ENCODE results near the gene TFCP2L1. TPM values are rescaled to one million over a fixed set of nuclear protein-coding genes. Genes with fewer than 3 reads are reported as not detected.
"Not testable (repeated sequence)": the region's sequence is repeated elsewhere in the genome, so short reads cannot be mapped to it uniquely, and the experiment has no call there.

The TFCP2L1 gene
- total and polyA plus RNA-seq, 12 donors = 0.02 to 0.60 (median 0.14) TPM; not detected in 1

DNA sequence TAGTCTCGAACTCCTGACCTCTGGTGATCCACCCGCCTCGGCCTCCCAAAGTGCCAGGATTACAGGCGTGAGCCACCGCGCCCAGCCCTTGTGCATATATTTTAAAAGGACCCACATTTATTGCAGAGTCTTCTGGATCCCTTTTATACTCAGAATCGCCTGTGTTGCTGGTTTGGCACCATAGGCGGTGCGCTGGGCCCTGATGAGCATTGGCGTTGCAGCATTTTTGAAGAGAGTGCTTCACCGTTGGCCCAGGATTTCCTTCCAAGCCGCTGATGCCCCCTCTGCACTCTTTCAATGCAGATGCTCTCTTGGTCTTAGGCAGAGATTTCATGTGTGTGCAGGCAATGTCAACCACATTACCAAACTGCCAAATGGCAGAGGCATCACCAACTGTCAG is 13.5 kb upstream of the TFCP2L1 start:
- H3K36me3 ChIP-seq = no peaks in the 10 kb centered on the region
- DNase-seq (no peak), ATAC-seq (no peak)
- intact Hi-C loops (cut with DNase I) = loop anchor here in 1 of 10 donors (5.0 kb wide), 1 partner anchor 196 kb away; no protein-coding TSS in a partner anchor
- H3K4me1 ChIP-seq = peaks cover 0 to under 1% (median 0%) of the 10 kb centered on the region in 9 donors
- TF ChIP-seq, protein P1, sequence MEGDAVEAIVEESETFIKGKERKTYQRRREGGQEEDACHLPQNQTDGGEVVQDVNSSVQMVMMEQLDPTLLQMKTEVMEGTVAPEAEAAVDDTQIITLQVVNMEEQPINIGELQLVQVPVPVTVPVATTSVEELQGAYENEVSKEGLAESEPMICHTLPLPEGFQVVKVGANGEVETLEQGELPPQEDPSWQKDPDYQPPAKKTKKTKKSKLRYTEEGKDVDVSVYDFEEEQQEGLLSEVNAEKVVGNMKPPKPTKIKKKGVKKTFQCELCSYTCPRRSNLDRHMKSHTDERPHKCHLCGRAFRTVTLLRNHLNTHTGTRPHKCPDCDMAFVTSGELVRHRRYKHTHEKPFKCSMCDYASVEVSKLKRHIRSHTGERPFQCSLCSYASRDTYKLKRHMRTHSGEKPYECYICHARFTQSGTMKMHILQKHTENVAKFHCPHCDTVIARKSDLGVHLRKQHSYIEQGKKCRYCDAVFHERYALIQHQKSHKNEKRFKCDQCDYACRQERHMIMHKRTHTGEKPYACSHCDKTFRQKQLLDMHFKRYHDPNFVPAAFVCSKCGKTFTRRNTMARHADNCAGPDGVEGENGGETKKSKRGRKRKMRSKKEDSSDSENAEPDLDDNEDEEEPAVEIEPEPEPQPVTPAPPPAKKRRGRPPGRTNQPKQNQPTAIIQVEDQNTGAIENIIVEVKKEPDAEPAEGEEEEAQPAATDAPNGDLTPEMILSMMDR (IDR thresholded peaks at IDR 0.05) = no peak
- no peak overlapping the region for H3K4me3 ChIP-seq
- H3K9me3 ChIP-seq = no peaks in the 10 kb centered on the region
- peaks cover 0 to 22% (median 0%) of the 10 kb centered on the region in 7 donors for H3K27me3 ChIP-seq
- 94 to 95% methylated on average over 12 of the region's 12 CpGs for WGBS, 2 donors
- H3K27ac ChIP-seq = no peak overlapping the region

DNA sequence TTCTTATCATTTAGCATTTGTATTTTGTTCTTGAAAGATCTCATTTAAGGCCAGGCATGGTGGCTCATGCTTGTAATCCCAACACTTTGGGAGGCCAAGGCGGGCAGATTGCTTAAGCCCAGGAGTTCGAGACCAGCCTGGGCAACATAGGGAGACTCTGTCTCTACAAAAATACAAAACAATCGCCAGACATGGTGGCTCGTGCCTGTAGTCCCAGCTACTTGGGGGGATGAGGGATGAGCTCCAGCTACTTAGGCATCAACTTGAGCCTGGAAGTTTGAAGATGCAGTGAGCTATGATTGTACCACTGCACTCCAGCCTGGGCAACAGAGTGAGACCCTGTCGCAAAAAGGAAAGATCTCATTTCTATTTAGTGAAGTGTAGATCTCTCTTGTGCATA is 12.9 kb upstream of the TFCP2L1 start:
- H3K4me3 ChIP-seq, H3K36me3 ChIP-seq, ATAC-seq, H3K9me3 ChIP-seq, H3K27ac ChIP-seq, H3K4me1 ChIP-seq, DNase-seq: not testable (repeated sequence)
- WGBS, 2 donors = 87 to 88% methylated on average over 5 of the region's 5 CpGs
- intact Hi-C loops (cut with DNase I) = loop anchor here in 1 of 10 donors (5.0 kb wide), 1 partner anchor 196 kb away; no protein-coding TSS in a partner anchor
- peaks cover 0 to 18% (median 0%) of the 10 kb centered on the region in 7 donors for H3K27me3 ChIP-seq

DNA sequence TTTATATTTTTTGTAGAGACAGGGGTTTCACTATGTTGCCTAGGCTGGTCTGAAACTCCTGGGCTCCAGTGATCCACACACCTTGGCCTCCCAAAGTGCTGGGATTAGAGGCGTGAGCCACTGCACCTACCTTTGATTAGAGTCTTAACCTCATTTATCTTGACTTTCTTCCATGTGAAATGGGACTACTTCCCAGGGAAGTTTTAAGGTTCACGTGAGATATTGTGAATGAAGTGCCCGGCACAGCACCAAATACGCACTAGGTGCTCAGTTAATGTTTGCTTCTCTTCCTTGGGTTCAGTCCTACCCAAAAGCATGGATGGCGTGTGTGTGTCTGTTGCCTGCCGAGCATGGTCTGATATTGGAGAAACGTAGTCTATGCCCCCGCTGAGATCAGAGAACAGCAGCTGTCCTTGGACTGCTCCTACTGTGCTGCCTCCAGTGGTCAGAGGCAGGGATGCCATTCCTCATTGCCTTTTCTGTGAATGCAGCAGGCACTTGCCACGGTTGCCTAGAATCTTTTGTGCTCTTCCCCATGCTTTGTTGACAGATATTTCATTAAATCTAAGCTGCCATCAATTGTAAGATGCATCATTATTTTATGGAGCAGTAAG is 12.3 kb upstream of the TFCP2L1 start:
- intact Hi-C loops (cut with DNase I) = loop anchor here in 1 of 10 donors (5.0 kb wide), 1 partner anchor 195 kb away; no protein-coding TSS in a partner anchor
- TF ChIP-seq, protein P1 (IDR thresholded peaks at IDR 0.05) = peak in 8 of 9 donors; percentile 37 to 62 (median 60)
- 42 to 44% methylated on average over 9 of the region's 9 CpGs for WGBS, 2 donors
- no peak for DNase-seq
- H3K4me1 ChIP-seq = peaks cover 0 to 5% (median 0%) of the 10 kb centered on the region in 9 donors
- ATAC-seq = peak in 5 of 8 donors; percentile 42 to 64 (median 53)
- H3K4me3 ChIP-seq = no peak overlapping the region
- peaks cover 0 to 16% (median 0%) of the 10 kb centered on the region in 7 donors for H3K27me3 ChIP-seq
- H3K27ac ChIP-seq = no peak overlapping the region
- no peaks in the 10 kb centered on the region for H3K9me3 ChIP-seq
- H3K36me3 ChIP-seq = no peaks in the 10 kb centered on the region

DNA sequence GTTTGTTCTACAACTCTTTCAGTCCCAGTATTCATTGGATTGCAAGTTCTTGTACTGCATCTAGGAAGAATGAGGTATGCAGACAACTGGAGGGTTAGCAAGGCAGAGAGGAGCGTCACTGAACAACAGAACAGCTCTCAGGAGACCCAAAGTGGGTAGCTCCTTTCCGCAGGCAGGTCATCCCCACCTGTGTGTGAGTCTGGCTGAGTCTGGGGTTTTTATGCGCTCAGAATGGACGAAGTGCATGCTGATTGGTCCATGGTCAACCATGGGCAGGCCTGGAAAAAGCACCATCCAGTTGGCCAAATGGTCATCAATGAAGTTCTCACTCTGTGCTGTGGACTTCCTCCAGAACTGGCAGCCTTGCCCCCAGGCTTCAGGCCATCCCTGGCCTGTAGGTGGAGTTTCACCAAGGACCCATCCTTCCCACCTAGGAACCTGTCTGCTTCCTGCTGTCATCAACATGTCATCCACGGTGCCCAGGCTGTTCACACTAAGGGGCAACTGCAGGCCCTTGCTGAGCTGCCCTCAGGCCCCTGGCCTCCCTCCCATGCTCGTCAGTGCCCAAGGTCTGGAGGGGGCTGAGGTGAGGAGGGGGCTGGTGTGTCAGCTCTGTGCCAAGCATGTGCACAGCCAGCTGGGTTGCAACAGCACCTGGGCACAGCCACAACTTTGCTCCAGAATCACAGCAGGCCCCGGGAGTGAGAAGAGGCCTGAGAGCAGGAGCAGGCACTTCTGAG is 11.1 kb upstream of the TFCP2L1 start:
- DNase-seq (no peak), ATAC-seq (peak in 1 of 8 donors; percentile 50)
- WGBS, 2 donors = 86 to 87% methylated on average over 7 of the region's 7 CpGs
- Histone ChIP-seq H3K4me1 (peaks cover 0 to 5% (median 0%) of the 10 kb centered on the region in 9 donors), H3K27ac (no peak overlapping the region), H3K9me3 (no peaks in the 10 kb centered on the region), H3K36me3 (no peaks in the 10 kb centered on the region), H3K4me3 (no peak overlapping the region), H3K27me3 (peaks cover 0 to 16% (median 0%) of the 10 kb centered on the region in 7 donors)
- TF ChIP-seq, protein P1 (IDR thresholded peaks at IDR 0.05) = no peak
- intact Hi-C loops (cut with DNase I) = loop anchor here in 1 of 10 donors (5.0 kb wide), 1 partner anchor 194 kb away; no protein-coding TSS in a partner anchor
